HEK293T (cell line): Measurements from ENCODE around the gene RGL2.

Source experiments
- BHLHE40 ChIP-seq: fragments of 450-650 bp; IDR thresholded peaks from 2 replicates; pipeline ENCODE4 v1.6.1; 2016; ENCODE audit warnings: mild to moderate bottlenecking, moderate library complexity, borderline replicate concordance
- FOXA1 ChIP-seq: fragments of 450-650 bp; IDR thresholded peaks from 2 replicates; pipeline ENCODE4 v1.6.1; 2016; ENCODE audit warnings: mild to moderate bottlenecking
- FOXM1 ChIP-seq: fragments of 450-650 bp; IDR thresholded peaks from 2 replicates; pipeline ENCODE4 v1.6.1; 2017; ENCODE audit warnings: mild to moderate bottlenecking, borderline replicate concordance
- PKNOX1 ChIP-seq: fragments of 450-650 bp; IDR thresholded peaks from 2 replicates; pipeline ENCODE4 v1.6.1; 2016
- TARDBP ChIP-seq: fragments of 450-650 bp; IDR thresholded peaks from 2 replicates; pipeline ENCODE4 v1.6.1; 2016

- TF ChIP-seq PKNOX1 (no peak), FOXM1 (no peak), FOXA1 (no peak), BHLHE40 (no peak), TARDBP (no peak)
Observed at GRCh38 chr6:33279971-33280511, 18.7 kb downstream of the RGL2 start.
